CD4-positive, alpha-beta T cell (primary cell): ENCODE data around the gene HSD17B2. TPM values are rescaled to one million over a fixed set of nuclear protein-coding genes. Genes with fewer than 3 reads are reported as not detected.

Experiments
- ATAC-seq: fragments of 200-7000 bp; cut with Tn5 transposase; one replicate; pipeline ENCODE4 v1.10.0; 2022; ENCODE audit warnings: mild to moderate bottlenecking; ENCODE audit not compliant: poor library complexity
- CTCF ChIA-PET: fragments of 350-600 bp; sonication (Branson Sonifier 250); formaldehyde crosslinking; loops from one replicate; lab custom pipeline; 2021; ENCODE audit warnings: antibody characterized with exemption, inconsistent platforms; lab: Charles Lee
- POLR2A ChIA-PET: fragments of 350-600 bp; sonication (Branson Sonifier 250); formaldehyde crosslinking; loops from one replicate; lab custom pipeline; 2021; ENCODE audit warnings: antibody characterized with exemption, inconsistent platforms; lab: Charles Lee
- DNase-seq, 14 experiments: peaks; one replicate each; pipeline ENCODE4 v3.0.0-alpha.2; 2013 to 2020; ENCODE audit warnings: mixed read lengths in 2 of 14
- H3K27ac ChIP-seq, 2 donors: one replicate each; pipeline versions ENCODE4 v1.5.1 to v1.7.0; 2013; ENCODE audit warnings: low read length in 2 of 2, low read depth in 1 of 2, mild to moderate bottlenecking in 1 of 2
- H3K27me3 ChIP-seq, 2 experiments: 1 replicate in 1 of 2; 2 replicates in 1 of 2; pipeline versions ENCODE4 v1.6.1 to v1.7.0; 2013; ENCODE audit warnings: low read length in 2 of 2, control low read depth in 1 of 2, mild to moderate bottlenecking in 1 of 2, moderate library complexity in 1 of 2; ENCODE audit not compliant: insufficient read depth in 2 of 2, control insufficient read depth in 1 of 2
- H3K36me3 ChIP-seq: one replicate; pipeline ENCODE4 v1.6.1; 2013; ENCODE audit warnings: low read length, control low read depth; ENCODE audit not compliant: insufficient read depth
- H3K4me1 ChIP-seq: one replicate; pipeline ENCODE4 v1.6.1; 2013; ENCODE audit warnings: low read length, control low read depth; ENCODE audit not compliant: insufficient read depth
- H3K4me3 ChIP-seq: one replicate; pipeline ENCODE4 v1.5.1; 2013; ENCODE audit warnings: mild to moderate bottlenecking, low read length, moderate library complexity
- H3K9me3 ChIP-seq, 2 experiments: 1 replicate in 1 of 2; 2 replicates in 1 of 2; pipeline versions ENCODE4 v1.6.1 to v1.7.0; 2013; ENCODE audit warnings: low read length in 2 of 2, mild to moderate bottlenecking in 2 of 2, control low read depth in 1 of 2, moderate library complexity in 1 of 2; ENCODE audit not compliant: control insufficient read depth in 1 of 2, insufficient read depth in 1 of 2
- H3K27ac Mint-ChIP-seq: one replicate; pipeline ENCODE4 v1.8.0; 2020; ENCODE audit warnings: mixed read lengths
- H3K27me3 Mint-ChIP-seq: one replicate; pipeline ENCODE4 v1.8.0; 2021; ENCODE audit warnings: mixed read lengths
- H3K36me3 Mint-ChIP-seq: one replicate; pipeline ENCODE4 v1.8.0; 2021; ENCODE audit warnings: low read depth, mixed read lengths
- H3K4me1 Mint-ChIP-seq: one replicate; pipeline ENCODE4 v1.8.0; 2021; ENCODE audit warnings: low read depth, mixed read lengths
- H3K4me3 Mint-ChIP-seq: one replicate; pipeline ENCODE4 v1.8.0; 2020; ENCODE audit warnings: mild to moderate bottlenecking, mixed read lengths
- H3K9me3 Mint-ChIP-seq: one replicate; pipeline ENCODE4 v1.8.0; 2020; ENCODE audit warnings: mixed read lengths
- intact Hi-C, 2 experiments: fragments of 100-400 bp; cut with DNase I in 1 of 2; cut with micrococcal nuclease in 1 of 2; formaldehyde crosslinking; loops; one replicate each; pipeline versions ENCODE4 v1.15.1 to v1.9.0; 2023 to 2025; cut with DNase I, micrococcal nuclease
- total RNA-seq, 174 experiments: library from RNA in 2 of 174; stranded (reverse) in 2 of 174; gene quantifications; one replicate each; pipeline ENCODE4 v1.2.3 and lab custom pipeline; 2021 to 2026
- TF ChIP-seq, protein P1 (sequence below): fragments of 200-600 bp; IDR thresholded peaks from one replicate; pipeline ENCODE4 v1.8.0; 2022; ENCODE audit warnings: antibody characterized with exemption, mild to moderate bottlenecking

Gene HSD17B2
- total RNA-seq, 2 experiments from 2014 or later, result not detected

DNA sequence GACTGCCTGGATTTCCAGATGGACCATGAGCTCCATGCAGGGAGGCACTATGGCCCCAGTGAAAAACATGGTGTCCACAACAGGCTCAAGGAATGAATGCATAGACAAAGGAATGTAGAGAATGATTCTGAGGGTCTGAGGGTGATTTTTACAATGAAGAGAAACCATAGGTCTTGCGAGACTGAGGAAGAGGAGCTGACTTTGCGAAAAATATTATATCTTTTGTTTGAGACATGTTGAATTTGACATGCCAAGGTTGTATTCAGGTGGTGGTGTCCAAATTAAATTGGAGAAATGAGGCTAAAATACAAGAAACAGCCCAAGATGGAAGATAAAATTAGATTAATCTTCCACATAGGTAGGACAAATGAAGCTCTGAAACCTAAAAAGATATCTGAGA is 12.7 kb downstream of the HSD17B2 start:
- no peaks in the 10 kb centered on the region for H3K9me3 ChIP-seq
- TF ChIP-seq, protein P1, sequence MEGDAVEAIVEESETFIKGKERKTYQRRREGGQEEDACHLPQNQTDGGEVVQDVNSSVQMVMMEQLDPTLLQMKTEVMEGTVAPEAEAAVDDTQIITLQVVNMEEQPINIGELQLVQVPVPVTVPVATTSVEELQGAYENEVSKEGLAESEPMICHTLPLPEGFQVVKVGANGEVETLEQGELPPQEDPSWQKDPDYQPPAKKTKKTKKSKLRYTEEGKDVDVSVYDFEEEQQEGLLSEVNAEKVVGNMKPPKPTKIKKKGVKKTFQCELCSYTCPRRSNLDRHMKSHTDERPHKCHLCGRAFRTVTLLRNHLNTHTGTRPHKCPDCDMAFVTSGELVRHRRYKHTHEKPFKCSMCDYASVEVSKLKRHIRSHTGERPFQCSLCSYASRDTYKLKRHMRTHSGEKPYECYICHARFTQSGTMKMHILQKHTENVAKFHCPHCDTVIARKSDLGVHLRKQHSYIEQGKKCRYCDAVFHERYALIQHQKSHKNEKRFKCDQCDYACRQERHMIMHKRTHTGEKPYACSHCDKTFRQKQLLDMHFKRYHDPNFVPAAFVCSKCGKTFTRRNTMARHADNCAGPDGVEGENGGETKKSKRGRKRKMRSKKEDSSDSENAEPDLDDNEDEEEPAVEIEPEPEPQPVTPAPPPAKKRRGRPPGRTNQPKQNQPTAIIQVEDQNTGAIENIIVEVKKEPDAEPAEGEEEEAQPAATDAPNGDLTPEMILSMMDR, result no peak
- ATAC-seq (no peak), DNase-seq (no peak)
- Mint-ChIP-seq H3K36me3 (no peaks in the 10 kb centered on the region), H3K4me3 (no peak overlapping the region), H3K4me1 (no peaks in the 10 kb centered on the region), H3K27ac (no peak overlapping the region), H3K27me3 (peaks cover 17% of the 10 kb centered on the region), H3K9me3 (no peaks in the 10 kb centered on the region)
- peaks cover 0 to 4% of the 10 kb centered on the region in 2 experiments for H3K27me3 ChIP-seq
- H3K27ac ChIP-seq, result no peak overlapping the region
- H3K36me3 ChIP-seq, result no peaks in the 10 kb centered on the region
- H3K4me1 ChIP-seq, result no peaks in the 10 kb centered on the region
- CTCF ChIA-PET, result no interaction called here
- POLR2A ChIA-PET, result no interaction called here
- no peak overlapping the region for H3K4me3 ChIP-seq
- intact Hi-C loops, result no loop called here

DNA sequence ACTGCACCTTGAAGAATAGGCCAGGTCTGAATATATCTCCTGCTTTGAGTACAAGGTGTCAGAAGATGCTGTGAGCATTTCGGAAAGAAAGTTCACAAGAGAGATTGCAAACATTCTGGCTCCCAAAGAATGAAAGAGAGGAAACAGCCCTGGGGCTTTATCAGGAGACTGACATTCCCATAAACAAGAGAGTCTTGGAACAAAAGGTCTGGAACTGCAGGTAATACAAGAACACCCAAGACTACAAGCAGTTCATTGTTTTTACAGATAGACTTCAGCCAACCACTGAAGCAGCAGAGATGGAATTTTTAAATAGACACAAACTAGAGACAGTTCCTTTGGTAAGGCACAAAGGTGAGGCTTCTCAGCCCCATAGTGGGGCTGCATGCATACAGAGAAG is 14.4 kb downstream of the HSD17B2 start:
- DNase-seq (no peak), ATAC-seq (no peak)
- Histone ChIP-seq H3K36me3 (no peaks in the 10 kb centered on the region), H3K4me3 (no peak overlapping the region), H3K27ac (no peak overlapping the region), H3K9me3 (no peaks in the 10 kb centered on the region), H3K27me3 (peaks cover 0 to 2% of the 10 kb centered on the region in 2 experiments), H3K4me1 (no peaks in the 10 kb centered on the region)
- no peaks in the 10 kb centered on the region for H3K9me3 Mint-ChIP-seq
- ChIA-PET CTCF (no interaction called here), POLR2A (no interaction called here)
- no peaks in the 10 kb centered on the region for H3K36me3 Mint-ChIP-seq
- no peak overlapping the region for H3K27ac Mint-ChIP-seq
- H3K27me3 Mint-ChIP-seq, result peaks cover 21% of the 10 kb centered on the region
- no peaks in the 10 kb centered on the region for H3K4me1 Mint-ChIP-seq
- intact Hi-C loops, result no loop called here
- TF ChIP-seq, protein P1, result no peak
- H3K4me3 Mint-ChIP-seq, result no peak overlapping the region

DNA sequence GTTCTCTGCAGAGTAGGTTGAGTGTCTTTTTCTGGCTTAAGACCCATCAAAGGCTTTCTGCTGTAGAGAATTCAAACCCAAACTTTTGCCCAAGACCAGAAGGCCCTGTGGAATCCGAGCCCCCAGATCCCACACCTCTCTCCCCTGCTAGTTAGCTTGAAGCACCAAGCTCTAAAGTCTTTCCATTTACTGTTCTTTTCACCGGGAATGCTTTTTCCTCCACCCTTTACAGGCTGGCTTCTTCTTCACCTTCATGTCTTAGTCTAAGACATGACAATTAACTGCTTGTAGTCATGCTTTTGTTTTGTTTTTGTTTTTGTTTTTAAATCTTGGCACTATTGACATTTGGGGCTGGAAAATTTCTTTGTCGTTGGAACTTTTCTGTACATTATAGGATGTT is 15.5 kb downstream of the HSD17B2 start:
- Mint-ChIP-seq H3K27me3 (peaks cover 26% of the 10 kb centered on the region), H3K4me3 (no peak overlapping the region), H3K36me3 (no peaks in the 10 kb centered on the region), H3K4me1 (no peaks in the 10 kb centered on the region), H3K27ac (no peak overlapping the region), H3K9me3 (no peaks in the 10 kb centered on the region)
- ChIA-PET POLR2A (no interaction called here), CTCF (no interaction called here)
- TF ChIP-seq, protein P1, result no peak
- Histone ChIP-seq H3K9me3 (no peaks in the 10 kb centered on the region), H3K4me1 (no peaks in the 10 kb centered on the region), H3K27ac (no peak overlapping the region), H3K36me3 (no peaks in the 10 kb centered on the region), H3K27me3 (peaks cover 0 to 6% of the 10 kb centered on the region in 2 experiments), H3K4me3 (no peak overlapping the region)
- DNase-seq, result no peak
- ATAC-seq, result no peak
- intact Hi-C loops, result no loop called here
